HEK293 (cell line): ENCODE data around the gene SFMBT2.

ENCODE experiments used
- CTCF ChIA-PET: fragments of 350-600 bp; formaldehyde crosslinking; extraction: SDS; loops from one replicate; lab custom pipeline; 2021; ENCODE audit warnings: antibody characterized with exemption; lab: Yijun Ruan, JAX
- POLR2A ChIA-PET: fragments of 300-600 bp; formaldehyde crosslinking; extraction: SDS; loops from one replicate; lab custom pipeline; 2020; ENCODE audit warnings: antibody characterized with exemption, inconsistent platforms; lab: Yijun Ruan, JAX
- H3K27ac ChIP-seq: fragments of 200-500 bp; sonication (Bioruptor generic); 2 replicates; pipeline ENCODE4 v1.5.1; 2014; ENCODE audit warnings: low read depth, low read length, control low read depth, inconsistent platforms; ENCODE audit errors: extremely low read depth
- H3K36me3 ChIP-seq, 2 experiments: fragments of 200-500 bp in 1 of 2; sonication (Bioruptor generic) in 1 of 2; 1 replicate in 1 of 2; 2 replicates in 1 of 2; pipeline ENCODE4 v1.5.1; 2014 to 2017; ENCODE audit warnings: inconsistent platforms in 2 of 2, low read length in 2 of 2; ENCODE audit not compliant: control insufficient read depth in 2 of 2, insufficient read depth in 1 of 2
- H3K4me1 ChIP-seq: fragments of 200-500 bp; sonication (Bioruptor generic); 2 replicates; pipeline ENCODE4 v1.5.1; 2014; ENCODE audit warnings: mild to moderate bottlenecking, low read length, inconsistent platforms; ENCODE audit not compliant: control insufficient read depth, insufficient read depth
- H3K4me3 ChIP-seq: 2 replicates; pipeline ENCODE4 v1.5.1; 2011; ENCODE audit warnings: low read depth, mild to moderate bottlenecking, control low read depth, low read length, moderate library complexity
- H3K9me3 ChIP-seq: fragments of 200-500 bp; sonication (Bioruptor generic); 2 replicates; pipeline ENCODE4 v1.5.1; 2014; ENCODE audit warnings: low read depth, low read length, inconsistent platforms; ENCODE audit not compliant: control insufficient read depth, insufficient read depth
- GLI4 ChIP-seq: fragments of 450-650 bp; formaldehyde crosslinking; IDR thresholded peaks from 2 replicates; pipeline ENCODE4 v1.5.1; 2016; ENCODE audit warnings: missing biosample characterization, missing genetic modification characterization
- GLIS1 ChIP-seq: fragments of 450-650 bp; formaldehyde crosslinking; IDR thresholded peaks from 2 replicates; pipeline ENCODE4 v1.5.1; 2016; ENCODE audit warnings: missing biosample characterization, missing genetic modification characterization
- SCRT2 ChIP-seq: fragments of 450-650 bp; formaldehyde crosslinking; IDR thresholded peaks from 2 replicates; pipeline ENCODE4 v1.5.1; 2016; ENCODE audit warnings: missing biosample characterization, missing genetic modification characterization
- SETDB1 ChIP-seq: IDR thresholded peaks from one replicate; pipeline ENCODE4 v1.6.1; 2017; ENCODE audit warnings: mild to moderate bottlenecking, low read length, moderate library complexity, mixed read lengths; ENCODE audit not compliant: insufficient read length
- ZNF132 ChIP-seq: fragments of 450-650 bp; formaldehyde crosslinking; IDR thresholded peaks from 2 replicates; pipeline ENCODE4 v1.5.1; 2017; ENCODE audit warnings: missing biosample characterization, missing genetic modification characterization, borderline replicate concordance
- ZNF138 ChIP-seq: fragments of 450-650 bp; formaldehyde crosslinking; IDR thresholded peaks from 2 replicates; pipeline ENCODE4 v1.5.1; 2016; ENCODE audit warnings: missing biosample characterization, missing genetic modification characterization, borderline replicate concordance
- ZNF404 ChIP-seq: fragments of 450-650 bp; formaldehyde crosslinking; IDR thresholded peaks from 2 replicates; pipeline ENCODE4 v1.5.1; 2017; ENCODE audit warnings: missing biosample characterization, missing genetic modification characterization
- ZNF416 ChIP-seq: fragments of 450-650 bp; formaldehyde crosslinking; IDR thresholded peaks from 2 replicates; pipeline ENCODE4 v1.5.1; 2016; ENCODE audit warnings: missing biosample characterization, missing genetic modification characterization
- ZNF433 ChIP-seq: fragments of 450-650 bp; formaldehyde crosslinking; IDR thresholded peaks from 2 replicates; pipeline ENCODE4 v1.5.1; 2016; ENCODE audit warnings: missing biosample characterization, missing genetic modification characterization, low read depth
- ZNF513 ChIP-seq: fragments of 450-650 bp; IDR thresholded peaks from 2 replicates; pipeline ENCODE4 v1.5.1; 2018; ENCODE audit warnings: missing biosample characterization, missing genetic modification characterization
- ZNF529 ChIP-seq: fragments of 450-650 bp; formaldehyde crosslinking; IDR thresholded peaks from 2 replicates; pipeline ENCODE4 v1.5.1; 2017; ENCODE audit warnings: missing genetic modification characterization, missing biosample characterization; ENCODE audit not compliant: insufficient replicate concordance
- ZNF555 ChIP-seq: fragments of 450-650 bp; formaldehyde crosslinking; conservative IDR thresholded peaks from 2 replicates; pipeline ENCODE4 v1.5.1; 2017; ENCODE audit warnings: missing biosample characterization, mild to moderate bottlenecking, missing genetic modification characterization, inconsistent platforms
- ZNF561 ChIP-seq: fragments of 450-650 bp; IDR thresholded peaks from 2 replicates; pipeline ENCODE4 v1.5.1; 2018; ENCODE audit warnings: missing biosample characterization, missing genetic modification characterization, borderline replicate concordance
- ZNF580 ChIP-seq: fragments of 450-650 bp; formaldehyde crosslinking; IDR thresholded peaks from 2 replicates; pipeline ENCODE4 v1.5.1; 2016; ENCODE audit warnings: missing biosample characterization, missing genetic modification characterization
- ZNF624 ChIP-seq: fragments of 450-650 bp; formaldehyde crosslinking; IDR thresholded peaks from 2 replicates; pipeline ENCODE4 v1.5.1; 2017; ENCODE audit warnings: missing biosample characterization, missing genetic modification characterization
- TF ChIP-seq, protein P1 (sequence below): fragments of 450-650 bp; formaldehyde crosslinking; IDR thresholded peaks from 2 replicates; pipeline ENCODE4 v1.5.1; 2016; ENCODE audit warnings: missing biosample characterization, missing genetic modification characterization
- TF ChIP-seq, protein P2 (sequence below): fragments of 450-650 bp; formaldehyde crosslinking; IDR thresholded peaks from 2 replicates; pipeline ENCODE4 v1.5.1; 2017; ENCODE audit warnings: missing biosample characterization, missing genetic modification characterization

Gene SFMBT2

DNA sequence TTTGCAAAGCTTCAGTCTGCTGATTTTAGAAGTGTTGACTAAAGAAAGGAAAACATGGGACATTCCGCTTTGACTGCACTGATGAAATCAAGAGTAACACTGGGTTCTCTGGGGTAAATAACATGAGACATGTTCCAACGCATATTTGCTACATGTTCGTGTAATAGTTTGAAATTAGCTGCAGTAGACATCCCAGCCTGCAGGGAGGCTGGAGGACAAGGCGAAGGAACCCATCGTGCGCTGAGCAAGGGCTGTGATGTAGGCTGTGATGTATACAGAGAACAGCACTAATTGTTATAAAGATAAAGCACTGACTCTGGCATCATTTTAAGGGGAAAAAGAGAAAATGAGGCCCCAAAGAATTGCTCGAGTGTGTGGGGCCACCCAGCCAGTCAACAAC is 40.3 kb downstream of the SFMBT2 start (continued):
- TF ChIP-seq ZNF513 (tag by site-specific recombination) (no peak), ZNF416 (tag by site-specific recombination) (no peak), ZNF624 (tag by site-specific recombination) (no peak), ZNF404 (tag by site-specific recombination) (no peak), GLIS1 (tag by site-specific recombination) (no peak)
- TF ChIP-seq, protein P1, sequence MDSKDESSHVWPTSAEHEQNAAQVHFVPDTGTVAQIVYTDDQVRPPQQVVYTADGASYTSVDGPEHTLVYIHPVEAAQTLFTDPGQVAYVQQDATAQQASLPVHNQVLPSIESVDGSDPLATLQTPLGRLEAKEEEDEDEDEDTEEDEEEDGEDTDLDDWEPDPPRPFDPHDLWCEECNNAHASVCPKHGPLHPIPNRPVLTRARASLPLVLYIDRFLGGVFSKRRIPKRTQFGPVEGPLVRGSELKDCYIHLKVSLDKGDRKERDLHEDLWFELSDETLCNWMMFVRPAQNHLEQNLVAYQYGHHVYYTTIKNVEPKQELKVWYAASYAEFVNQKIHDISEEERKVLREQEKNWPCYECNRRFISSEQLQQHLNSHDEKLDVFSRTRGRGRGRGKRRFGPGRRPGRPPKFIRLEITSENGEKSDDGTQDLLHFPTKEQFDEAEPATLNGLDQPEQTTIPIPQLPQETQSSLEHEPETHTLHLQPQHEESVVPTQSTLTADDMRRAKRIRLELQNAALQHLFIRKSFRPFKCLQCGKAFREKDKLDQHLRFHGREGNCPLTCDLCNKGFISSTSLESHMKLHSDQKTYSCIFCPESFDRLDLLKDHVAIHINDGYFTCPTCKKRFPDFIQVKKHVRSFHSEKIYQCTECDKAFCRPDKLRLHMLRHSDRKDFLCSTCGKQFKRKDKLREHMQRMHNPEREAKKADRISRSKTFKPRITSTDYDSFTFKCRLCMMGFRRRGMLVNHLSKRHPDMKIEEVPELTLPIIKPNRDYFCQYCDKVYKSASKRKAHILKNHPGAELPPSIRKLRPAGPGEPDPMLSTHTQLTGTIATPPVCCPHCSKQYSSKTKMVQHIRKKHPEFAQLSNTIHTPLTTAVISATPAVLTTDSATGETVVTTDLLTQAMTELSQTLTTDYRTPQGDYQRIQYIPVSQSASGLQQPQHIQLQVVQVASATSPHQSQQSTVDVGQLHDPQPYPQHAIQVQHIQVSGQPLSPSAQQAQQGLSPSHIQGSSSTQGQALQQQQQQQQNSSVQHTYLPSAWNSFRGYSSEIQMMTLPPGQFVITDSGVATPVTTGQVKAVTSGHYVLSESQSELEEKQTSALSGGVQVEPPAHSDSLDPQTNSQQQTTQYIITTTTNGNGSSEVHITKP (tag by site-specific recombination), result no peak
- TF ChIP-seq, protein P2, sequence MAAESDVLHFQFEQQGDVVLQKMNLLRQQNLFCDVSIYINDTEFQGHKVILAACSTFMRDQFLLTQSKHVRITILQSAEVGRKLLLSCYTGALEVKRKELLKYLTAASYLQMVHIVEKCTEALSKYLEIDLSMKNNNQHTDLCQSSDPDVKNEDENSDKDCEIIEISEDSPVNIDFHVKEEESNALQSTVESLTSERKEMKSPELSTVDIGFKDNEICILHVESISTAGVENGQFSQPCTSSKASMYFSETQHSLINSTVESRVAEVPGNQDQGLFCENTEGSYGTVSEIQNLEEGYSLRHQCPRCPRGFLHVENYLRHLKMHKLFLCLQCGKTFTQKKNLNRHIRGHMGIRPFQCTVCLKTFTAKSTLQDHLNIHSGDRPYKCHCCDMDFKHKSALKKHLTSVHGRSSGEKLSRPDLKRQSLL (tag by site-specific recombination), result no peak
- TF ChIP-seq, all 188 proteins: peak for 0

GRCh38 chr10:7365027-7365745 is 45.6 kb downstream of the SFMBT2 start:
- CTCF ChIA-PET, result no interaction called here
- no peaks in the 10 kb centered on the region for H3K4me1 ChIP-seq
- H3K27ac ChIP-seq, result no peak overlapping the region
- POLR2A ChIA-PET, result no interaction called here
- H3K4me3 ChIP-seq, result no peak overlapping the region
- H3K36me3 ChIP-seq, result peaks cover 13 to 89% of the 10 kb centered on the region in 2 experiments
- no peak for TF ChIP-seq ZNF138 (tag by site-specific recombination)
- TF ChIP-seq ZNF529 (tag by site-specific recombination), result no peak
- H3K9me3 ChIP-seq, result no peaks in the 10 kb centered on the region

DNA sequence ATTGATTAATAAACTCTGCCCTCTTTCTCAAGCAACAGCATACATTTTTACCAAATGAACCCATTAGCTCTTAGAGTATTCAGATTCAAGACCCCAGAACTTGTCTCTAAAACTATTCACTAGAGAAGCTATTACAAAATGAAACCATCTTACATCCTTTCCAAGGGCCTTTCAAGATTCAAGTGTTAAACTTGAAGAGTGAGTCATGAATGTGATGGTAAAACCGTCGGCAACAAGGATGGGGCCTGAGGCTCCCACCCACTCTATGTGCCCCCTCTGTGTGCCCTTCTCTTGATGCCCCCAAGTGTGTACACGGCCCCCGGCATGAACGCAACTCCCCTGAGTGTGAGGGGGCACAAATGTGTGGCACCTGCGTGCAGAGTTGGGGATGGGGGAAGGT is 46.4 kb downstream of the SFMBT2 start:
- no peak overlapping the region for H3K4me3 ChIP-seq
- CTCF ChIA-PET, result no interaction called here
- no peak overlapping the region for H3K27ac ChIP-seq
- no peaks in the 10 kb centered on the region for H3K9me3 ChIP-seq
- POLR2A ChIA-PET, result no interaction called here
- no peaks in the 10 kb centered on the region for H3K4me1 ChIP-seq
- H3K36me3 ChIP-seq, result peaks cover 13 to 87% of the 10 kb centered on the region in 2 experiments
- no peak for TF ChIP-seq ZNF561 (tag by site-specific recombination)
- no peak for TF ChIP-seq ZNF555 (tag by site-specific recombination)
- TF ChIP-seq GLI4, result no peak
- TF ChIP-seq ZNF132 (tag by site-specific recombination), result no peak
- no peak for TF ChIP-seq ZNF580 (tag by site-specific recombination)
- no peak for TF ChIP-seq GLIS1 (tag by site-specific recombination)
- no peak for TF ChIP-seq SCRT2 (tag by site-specific recombination)
- TF ChIP-seq SETDB1, result no peak
- no peak for TF ChIP-seq ZNF433
